ENCODE results near the gene MARF1. TPM values are rescaled to one million over a fixed set of nuclear protein-coding genes. Genes with fewer than 3 reads are reported as not detected.

MARF1 gene
- total RNA-seq, 1 donor from 2014 or later, result 70.5 TPM

DNA sequence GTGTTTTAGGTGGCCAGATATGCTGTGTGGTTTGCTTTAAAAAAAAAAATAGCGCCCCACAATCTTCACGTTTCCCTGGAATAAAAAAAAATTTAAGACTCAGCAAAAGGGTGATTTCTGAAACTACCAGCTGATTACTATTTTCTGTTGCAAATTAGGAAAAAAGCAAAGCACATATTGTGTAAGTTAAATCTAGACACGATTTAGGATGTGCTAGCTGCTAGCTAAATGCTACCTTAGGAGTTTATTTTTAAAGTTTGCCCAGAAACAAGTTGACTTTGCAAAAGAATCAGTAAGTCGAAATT lies 944 bp upstream of the MARF1 start:
- Mint-ChIP-seq H3K27ac (ENCODE audit: unreplicated experiment) (peak overlapping the region; percentile 84), H3K4me1 (ENCODE audit: low read depth, unreplicated experiment) (peaks cover 6% of the 10 kb centered on the region), H3K4me3 (ENCODE audit: unreplicated experiment) (peak overlapping the region; percentile 89), H3K9me3 (ENCODE audit: unreplicated experiment) (no peaks in the 10 kb centered on the region), H3K27me3 (ENCODE audit: unreplicated experiment) (no peaks in the 10 kb centered on the region), H3K36me3 (ENCODE audit: unreplicated experiment) (no peaks in the 10 kb centered on the region)
- TF ChIP-seq, protein P1, sequence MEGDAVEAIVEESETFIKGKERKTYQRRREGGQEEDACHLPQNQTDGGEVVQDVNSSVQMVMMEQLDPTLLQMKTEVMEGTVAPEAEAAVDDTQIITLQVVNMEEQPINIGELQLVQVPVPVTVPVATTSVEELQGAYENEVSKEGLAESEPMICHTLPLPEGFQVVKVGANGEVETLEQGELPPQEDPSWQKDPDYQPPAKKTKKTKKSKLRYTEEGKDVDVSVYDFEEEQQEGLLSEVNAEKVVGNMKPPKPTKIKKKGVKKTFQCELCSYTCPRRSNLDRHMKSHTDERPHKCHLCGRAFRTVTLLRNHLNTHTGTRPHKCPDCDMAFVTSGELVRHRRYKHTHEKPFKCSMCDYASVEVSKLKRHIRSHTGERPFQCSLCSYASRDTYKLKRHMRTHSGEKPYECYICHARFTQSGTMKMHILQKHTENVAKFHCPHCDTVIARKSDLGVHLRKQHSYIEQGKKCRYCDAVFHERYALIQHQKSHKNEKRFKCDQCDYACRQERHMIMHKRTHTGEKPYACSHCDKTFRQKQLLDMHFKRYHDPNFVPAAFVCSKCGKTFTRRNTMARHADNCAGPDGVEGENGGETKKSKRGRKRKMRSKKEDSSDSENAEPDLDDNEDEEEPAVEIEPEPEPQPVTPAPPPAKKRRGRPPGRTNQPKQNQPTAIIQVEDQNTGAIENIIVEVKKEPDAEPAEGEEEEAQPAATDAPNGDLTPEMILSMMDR (IDR thresholded peaks at IDR 0.05; ENCODE audit: partially characterized antibody, unreplicated experiment), result no peak
- no peak for DNase-seq

DNA sequence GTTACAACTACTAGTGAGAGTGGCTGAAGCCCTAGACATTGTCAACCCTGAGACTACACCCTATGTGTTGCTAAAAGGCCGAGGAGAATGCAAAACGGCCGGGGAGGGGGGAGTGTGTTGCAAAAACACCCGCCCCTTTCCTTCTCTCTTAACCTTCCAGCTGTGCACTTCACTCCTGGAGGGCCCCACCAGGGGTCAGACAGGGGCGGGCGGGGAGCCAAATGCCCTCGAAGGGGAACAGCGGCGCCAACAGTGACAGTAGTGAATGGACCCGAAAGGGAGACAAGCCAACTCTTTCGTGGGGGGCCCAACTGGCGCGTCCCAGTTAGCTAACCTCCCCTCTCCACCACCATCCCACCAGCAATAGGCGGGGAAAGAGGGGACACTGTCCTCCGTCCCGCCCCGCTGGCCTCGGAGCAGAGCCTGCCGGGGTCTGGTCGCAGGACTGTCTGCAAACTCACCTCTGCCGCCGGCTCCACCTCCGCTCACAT lies 352 bp downstream of the MARF1 start:
- H3K9me3 Mint-ChIP-seq (ENCODE audit: unreplicated experiment), result no peaks in the 10 kb centered on the region
- peak; percentile 72 for DNase-seq
- H3K27ac Mint-ChIP-seq (ENCODE audit: unreplicated experiment), result peak overlapping the region; percentile 84
- peak overlapping the region; percentile 89 for H3K4me3 Mint-ChIP-seq (ENCODE audit: unreplicated experiment)
- TF ChIP-seq, protein P1 (IDR thresholded peaks at IDR 0.05; ENCODE audit: partially characterized antibody, unreplicated experiment), result no peak
- peaks cover 6% of the 10 kb centered on the region for H3K4me1 Mint-ChIP-seq (ENCODE audit: low read depth, unreplicated experiment)
- no peaks in the 10 kb centered on the region for H3K36me3 Mint-ChIP-seq (ENCODE audit: unreplicated experiment)
- no peaks in the 10 kb centered on the region for H3K27me3 Mint-ChIP-seq (ENCODE audit: unreplicated experiment)

DNA sequence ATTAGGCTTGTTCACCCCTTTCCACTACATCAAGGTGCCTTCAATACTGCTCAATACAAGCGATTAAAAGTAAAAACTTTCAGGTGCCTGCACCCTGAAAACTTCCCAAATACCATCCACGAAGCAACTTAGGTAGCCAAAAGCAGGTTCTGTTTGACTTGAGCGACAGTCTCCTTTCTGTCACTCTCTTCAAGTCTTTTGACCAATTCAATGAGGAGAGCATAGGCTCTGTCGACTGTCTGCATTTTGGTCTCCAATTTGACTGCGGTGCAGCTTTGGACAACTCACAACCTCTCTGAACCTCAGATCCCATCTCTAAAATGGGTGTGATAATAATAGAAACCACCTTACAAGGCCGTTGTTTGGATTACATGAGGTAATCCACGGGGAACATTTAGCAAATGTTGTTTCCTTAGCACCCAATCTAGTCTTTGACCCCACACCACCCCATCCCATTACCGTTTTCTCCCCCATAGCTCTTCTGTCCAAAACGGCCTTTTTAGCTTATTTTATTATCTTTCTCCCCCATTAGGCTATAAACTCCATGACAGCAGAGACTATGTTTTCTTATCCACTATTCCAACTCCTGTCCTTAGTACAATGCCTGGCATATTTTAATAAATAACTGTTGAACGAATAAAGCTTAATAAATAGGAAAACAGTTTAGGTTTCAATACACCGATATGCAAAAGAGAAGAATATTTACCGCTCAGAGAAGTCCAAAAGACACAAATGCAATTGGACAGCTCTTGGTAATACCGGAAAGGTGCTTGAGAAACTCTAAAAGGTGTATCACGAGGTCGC lies 999 bp downstream of the MARF1 start:
- Mint-ChIP-seq H3K27me3 (ENCODE audit: unreplicated experiment) (no peaks in the 10 kb centered on the region), H3K36me3 (ENCODE audit: unreplicated experiment) (no peaks in the 10 kb centered on the region)

DNA sequence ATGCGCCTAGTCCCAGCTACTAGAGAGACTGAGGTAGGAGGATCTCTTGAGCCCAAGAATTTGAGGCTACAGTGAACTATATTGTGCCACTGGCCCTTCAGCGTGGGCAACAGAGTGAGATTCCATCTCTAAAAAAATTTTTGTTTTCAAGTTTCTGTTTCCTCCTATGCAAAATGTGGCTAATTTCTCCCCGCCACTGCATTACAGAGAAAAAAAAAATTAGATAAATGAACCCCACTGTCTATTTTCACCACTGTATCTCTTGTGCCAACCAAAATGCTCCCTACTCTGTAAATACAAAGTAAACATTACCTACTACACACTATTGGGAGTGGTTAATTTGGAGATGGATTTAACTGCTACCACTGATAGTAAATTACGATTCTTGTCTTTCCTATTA lies 2.0 kb downstream of the MARF1 start:
- no peak overlapping the region for H3K4me3 Mint-ChIP-seq (ENCODE audit: unreplicated experiment)

More for the DNA sequence above, 999 bp downstream of the MARF1 start:
- DNase-seq, result no peak
- TF ChIP-seq, protein P1 (IDR thresholded peaks at IDR 0.05; ENCODE audit: partially characterized antibody, unreplicated experiment), result no peak
- Mint-ChIP-seq H3K4me3 (ENCODE audit: unreplicated experiment) (peak overlapping the region; percentile 89), H3K4me1 (ENCODE audit: low read depth, unreplicated experiment) (peaks cover 6% of the 10 kb centered on the region), H3K9me3 (ENCODE audit: unreplicated experiment) (no peaks in the 10 kb centered on the region), H3K27ac (ENCODE audit: unreplicated experiment) (peak overlapping the region; percentile 66)

More for the DNA sequence above, 2.0 kb downstream of the MARF1 start:
- Mint-ChIP-seq H3K36me3 (ENCODE audit: unreplicated experiment) (no peaks in the 10 kb centered on the region), H3K4me1 (ENCODE audit: low read depth, unreplicated experiment) (peaks cover 6% of the 10 kb centered on the region), H3K27me3 (ENCODE audit: unreplicated experiment) (no peaks in the 10 kb centered on the region), H3K9me3 (ENCODE audit: unreplicated experiment) (no peaks in the 10 kb centered on the region), H3K27ac (ENCODE audit: unreplicated experiment) (no peak overlapping the region)
- DNase-seq, result no peak
- TF ChIP-seq, protein P1 (IDR thresholded peaks at IDR 0.05; ENCODE audit: partially characterized antibody, unreplicated experiment), result no peak
